ENCODE results near the gene ADGRA3.

The ADGRA3 gene

GRCh38 chr4:22514001-22514400, 1.9 kb downstream of the ADGRA3 start:
- DNase-seq (ENCODE audit: low read depth in 4 of 4, low spot score in 1 of 4) = no peak

- no peak for DNase-seq (ENCODE audit: low read depth in 4 of 4, low spot score in 1 of 4)
Observed at GRCh38 chr4:22512306-22512705, 3.6 kb downstream of the ADGRA3 start.

GRCh38 chr4:22510750-22511149, 5.1 kb downstream of the ADGRA3 start:
- DNase-seq (ENCODE audit: low read depth in 4 of 4, low spot score in 1 of 4) = no peak

GRCh38 chr4:22508376-22508775, 7.5 kb downstream of the ADGRA3 start:
- no peak for DNase-seq (ENCODE audit: low read depth in 4 of 4, low spot score in 1 of 4)

- DNase-seq (ENCODE audit: low read depth in 4 of 4, low spot score in 1 of 4) = no peak
Observed at GRCh38 chr4:22504922-22505321, 10.9 kb downstream of the ADGRA3 start.

GRCh38 chr4:22504447-22504846, 11.4 kb downstream of the ADGRA3 start:
- DNase-seq (ENCODE audit: low read depth in 4 of 4, low spot score in 1 of 4) = no peak

- no peak for DNase-seq (ENCODE audit: low read depth in 4 of 4, low spot score in 1 of 4)
Observed at GRCh38 chr4:22502895-22503814, 12.7 kb downstream of the ADGRA3 start.

- no peak for DNase-seq (ENCODE audit: low read depth in 4 of 4, low spot score in 1 of 4)
Observed at GRCh38 chr4:22501715-22502095, 14.2 kb downstream of the ADGRA3 start.

GRCh38 chr4:22500831-22501714, 14.8 kb downstream of the ADGRA3 start:
- DNase-seq (ENCODE audit: low read depth in 4 of 4, low spot score in 1 of 4) = peak in 1 of 4 experiments; percentile 29

- DNase-seq (ENCODE audit: low read depth in 4 of 4, low spot score in 1 of 4) = no peak
Observed at GRCh38 chr4:22500128-22500611, 15.7 kb downstream of the ADGRA3 start.

- DNase-seq (ENCODE audit: low read depth in 4 of 4, low spot score in 1 of 4) = no peak
Observed at GRCh38 chr4:22498866-22499265, 17.0 kb downstream of the ADGRA3 start.

GRCh38 chr4:22496165-22496813, 19.6 kb downstream of the ADGRA3 start:
- DNase-seq (ENCODE audit: low read depth in 4 of 4, low spot score in 1 of 4) = no peak

- no peak for DNase-seq (ENCODE audit: low read depth in 4 of 4, low spot score in 1 of 4)
Observed at GRCh38 chr4:22493523-22493922, 22.3 kb downstream of the ADGRA3 start.

- DNase-seq (ENCODE audit: low read depth in 4 of 4, low spot score in 1 of 4) = no peak
Observed at GRCh38 chr4:22492987-22493386, 22.9 kb downstream of the ADGRA3 start.

GRCh38 chr4:22491939-22492338, 23.9 kb downstream of the ADGRA3 start:
- DNase-seq (ENCODE audit: low read depth in 4 of 4, low spot score in 1 of 4) = no peak

- no peak for DNase-seq (ENCODE audit: low read depth in 4 of 4, low spot score in 1 of 4)
Observed at GRCh38 chr4:22490718-22491315, 25.0 kb downstream of the ADGRA3 start.

- no peak for DNase-seq (ENCODE audit: low read depth in 4 of 4, low spot score in 1 of 4)
Observed at GRCh38 chr4:22488106-22488505, 27.8 kb downstream of the ADGRA3 start.

GRCh38 chr4:22487328-22487727, 28.5 kb downstream of the ADGRA3 start:
- DNase-seq (ENCODE audit: low read depth in 4 of 4, low spot score in 1 of 4) = no peak

GRCh38 chr4:22486276-22486675, 29.6 kb downstream of the ADGRA3 start:
- DNase-seq (ENCODE audit: low read depth in 4 of 4, low spot score in 1 of 4) = no peak

GRCh38 chr4:22485737-22486136, 30.1 kb downstream of the ADGRA3 start:
- no peak for DNase-seq (ENCODE audit: low read depth in 4 of 4, low spot score in 1 of 4)

- no peak for DNase-seq (ENCODE audit: low read depth in 4 of 4, low spot score in 1 of 4)
Observed at GRCh38 chr4:22483551-22483981, 32.3 kb downstream of the ADGRA3 start.
